ENCODE results near the gene EFEMP2.

The EFEMP2 gene

DNA sequence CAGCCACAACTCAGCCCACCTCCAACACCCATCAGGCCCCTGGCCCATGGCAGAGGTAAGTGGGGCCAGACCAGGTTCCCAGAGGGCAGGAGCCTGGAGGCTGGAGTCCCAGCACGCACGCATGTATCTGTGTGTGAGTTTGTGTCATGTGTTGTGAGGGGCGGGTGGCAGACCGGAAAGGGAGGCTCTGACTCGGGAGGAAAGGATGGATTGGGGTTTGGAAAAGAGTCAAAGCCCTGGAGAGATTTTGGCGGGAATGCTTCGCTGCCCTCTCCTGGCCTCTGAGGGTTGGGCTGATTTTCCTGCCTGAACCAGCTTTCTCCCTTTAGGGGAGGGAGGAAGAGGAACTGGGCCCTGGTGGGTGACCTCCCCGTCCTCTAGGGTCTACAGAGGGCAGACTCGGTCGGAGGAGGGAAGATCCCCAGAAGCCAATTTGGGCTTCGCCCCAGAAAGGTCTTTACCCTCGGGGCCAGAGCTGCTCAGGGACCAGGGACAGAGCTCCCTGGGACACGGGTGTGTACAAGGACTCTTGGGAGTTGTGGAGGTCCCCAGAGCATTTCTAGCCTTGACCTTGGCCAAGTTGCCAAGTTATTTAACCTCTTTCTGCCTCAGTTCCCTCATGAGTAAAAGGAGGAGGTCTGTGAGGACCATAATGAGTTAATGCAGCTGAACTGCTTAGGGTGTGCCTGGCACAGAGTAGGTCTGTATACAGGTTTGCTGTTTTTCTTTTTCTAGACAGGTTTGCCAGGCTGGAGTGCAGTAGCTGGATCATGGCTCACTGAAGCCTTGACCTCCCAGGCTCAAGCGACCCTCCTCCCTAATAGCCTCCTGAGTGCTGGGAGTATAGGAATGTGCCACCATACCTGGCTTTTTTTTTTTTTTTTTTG is 39.3 kb upstream of the EFEMP2 start:
- TF ChIP-seq EZH2phosphoT487 (IDR thresholded peaks at IDR 0.05; ENCODE audit: borderline replicate concordance, low read length) = no peak
- TF ChIP-seq, protein P1, sequence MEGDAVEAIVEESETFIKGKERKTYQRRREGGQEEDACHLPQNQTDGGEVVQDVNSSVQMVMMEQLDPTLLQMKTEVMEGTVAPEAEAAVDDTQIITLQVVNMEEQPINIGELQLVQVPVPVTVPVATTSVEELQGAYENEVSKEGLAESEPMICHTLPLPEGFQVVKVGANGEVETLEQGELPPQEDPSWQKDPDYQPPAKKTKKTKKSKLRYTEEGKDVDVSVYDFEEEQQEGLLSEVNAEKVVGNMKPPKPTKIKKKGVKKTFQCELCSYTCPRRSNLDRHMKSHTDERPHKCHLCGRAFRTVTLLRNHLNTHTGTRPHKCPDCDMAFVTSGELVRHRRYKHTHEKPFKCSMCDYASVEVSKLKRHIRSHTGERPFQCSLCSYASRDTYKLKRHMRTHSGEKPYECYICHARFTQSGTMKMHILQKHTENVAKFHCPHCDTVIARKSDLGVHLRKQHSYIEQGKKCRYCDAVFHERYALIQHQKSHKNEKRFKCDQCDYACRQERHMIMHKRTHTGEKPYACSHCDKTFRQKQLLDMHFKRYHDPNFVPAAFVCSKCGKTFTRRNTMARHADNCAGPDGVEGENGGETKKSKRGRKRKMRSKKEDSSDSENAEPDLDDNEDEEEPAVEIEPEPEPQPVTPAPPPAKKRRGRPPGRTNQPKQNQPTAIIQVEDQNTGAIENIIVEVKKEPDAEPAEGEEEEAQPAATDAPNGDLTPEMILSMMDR (IDR thresholded peaks at IDR 0.05; ENCODE audit: low read depth, low read length, poor library complexity, severe bottlenecking) = peak; percentile 30
- Histone ChIP-seq H3K27me3 (ENCODE audit: control insufficient read depth, low read length) (peaks cover 25% of the 10 kb centered on the region), H3K4me2 (ENCODE audit: low read length) (no peak overlapping the region), H4K20me1 (ENCODE audit: control insufficient read depth, insufficient read depth, low read depth, low read length) (no peaks in the 10 kb centered on the region), H3F3A (ENCODE audit: control insufficient read depth, insufficient read depth) (no peaks in the 10 kb centered on the region), H3K79me2 (ENCODE audit: control insufficient read depth, low read length) (peaks cover 2% of the 10 kb centered on the region; the same call in 1 of the 2 replicates), H3K4me1 (ENCODE audit: control insufficient read depth, low read length) (peaks cover 8% of the 10 kb centered on the region), H3K9me2 (replicated peaks; ENCODE audit: control insufficient read depth, low read length) (no peaks in the 10 kb centered on the region), H3K9me3 (ENCODE audit: control insufficient read depth, insufficient read depth, low read length) (no peaks in the 10 kb centered on the region), H3K36me3 (ENCODE audit: control insufficient read depth, low read length) (no peaks in the 10 kb centered on the region; the same call in 1 of the 2 replicates), H3K27ac (ENCODE audit: low read depth, low read length) (no peak overlapping the region), H3K4me3 (ENCODE audit: low read length) (no peak overlapping the region)

DNA sequence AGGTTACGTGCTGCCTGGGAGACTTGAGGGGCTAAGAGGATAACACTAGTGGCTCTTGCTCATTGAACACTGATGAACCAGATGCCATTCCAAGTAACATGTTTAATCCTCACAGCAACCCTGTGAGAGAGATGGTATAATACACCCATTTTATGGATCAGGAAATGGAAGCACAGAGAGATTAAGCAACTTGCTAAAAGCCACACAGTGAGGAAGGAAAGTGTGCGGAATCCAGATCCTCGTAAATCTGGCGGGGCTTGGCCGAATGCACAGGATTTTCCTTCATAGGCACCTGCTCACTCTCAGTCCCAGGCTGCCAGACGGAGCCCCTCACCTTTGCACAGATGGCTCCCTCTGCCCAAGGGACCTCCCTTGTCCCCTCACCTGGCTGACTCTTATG is 35.3 kb upstream of the EFEMP2 start:
- 0 out of 2 replicates have a peak, but pooled peaks cover 3% of the 10 kb centered on the region for H3K4me1 ChIP-seq (ENCODE audit: control insufficient read depth, low read length)

DNA sequence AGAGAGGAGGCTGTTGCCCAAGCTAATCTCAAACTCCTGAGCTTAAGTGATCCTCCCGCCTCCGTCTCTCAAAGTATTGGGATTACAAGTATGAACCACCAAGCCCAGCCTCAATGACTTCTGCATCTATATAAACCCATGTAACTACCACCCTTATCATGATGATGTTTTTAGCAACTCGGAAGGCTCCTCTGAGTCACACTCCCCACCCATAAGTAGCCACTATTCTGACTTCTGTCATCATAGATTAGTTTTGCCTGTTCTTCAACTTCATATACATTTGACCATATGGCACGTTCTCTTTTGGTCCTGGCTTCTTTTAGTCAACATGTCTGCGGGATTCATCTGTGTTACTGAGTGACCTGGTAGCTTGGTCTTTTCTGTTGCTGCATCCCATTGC is 34.0 kb upstream of the EFEMP2 start:
- H3K27ac ChIP-seq (ENCODE audit: low read depth, low read length) = no peak overlapping the region
- no peaks in the 10 kb centered on the region for H3K36me3 ChIP-seq (ENCODE audit: control insufficient read depth, low read length)
- TF ChIP-seq EZH2phosphoT487 (IDR thresholded peaks at IDR 0.05; ENCODE audit: borderline replicate concordance, low read length) = no peak
- TF ChIP-seq, protein P1 (IDR thresholded peaks at IDR 0.05; ENCODE audit: low read depth, low read length, poor library complexity, severe bottlenecking) = no peak
- no peaks in the 10 kb centered on the region for H3F3A ChIP-seq (ENCODE audit: control insufficient read depth, insufficient read depth)
- H3K79me2 ChIP-seq (ENCODE audit: control insufficient read depth, low read length) = no peaks in the 10 kb centered on the region
- H4K20me1 ChIP-seq (ENCODE audit: control insufficient read depth, insufficient read depth, low read depth, low read length) = no peaks in the 10 kb centered on the region
- no peaks in the 10 kb centered on the region for H3K4me1 ChIP-seq (ENCODE audit: control insufficient read depth, low read length)
- H3K9me3 ChIP-seq (ENCODE audit: control insufficient read depth, insufficient read depth, low read length) = no peaks in the 10 kb centered on the region
- peaks cover 45% of the 10 kb centered on the region for H3K27me3 ChIP-seq (ENCODE audit: control insufficient read depth, low read length)
- no peak overlapping the region for H3K4me2 ChIP-seq (ENCODE audit: low read length)
- H3K4me3 ChIP-seq (ENCODE audit: low read length) = no peak overlapping the region
- H3K9me2 ChIP-seq (replicated peaks; ENCODE audit: control insufficient read depth, low read length) = no peaks in the 10 kb centered on the region

More for the DNA sequence above, 35.3 kb upstream of the EFEMP2 start:
- Histone ChIP-seq H3K27me3 (ENCODE audit: control insufficient read depth, low read length) (peaks cover 38% of the 10 kb centered on the region), H3K36me3 (ENCODE audit: control insufficient read depth, low read length) (no peaks in the 10 kb centered on the region), H3K9me2 (replicated peaks; ENCODE audit: control insufficient read depth, low read length) (no peaks in the 10 kb centered on the region), H4K20me1 (ENCODE audit: control insufficient read depth, insufficient read depth, low read depth, low read length) (no peaks in the 10 kb centered on the region), H3K27ac (ENCODE audit: low read depth, low read length) (no peak overlapping the region), H3K9me3 (ENCODE audit: control insufficient read depth, insufficient read depth, low read length) (no peaks in the 10 kb centered on the region), H3K4me2 (ENCODE audit: low read length) (no peak overlapping the region), H3K4me3 (ENCODE audit: low read length) (no peak overlapping the region), H3K79me2 (ENCODE audit: control insufficient read depth, low read length) (no peaks in the 10 kb centered on the region), H3F3A (ENCODE audit: control insufficient read depth, insufficient read depth) (no peaks in the 10 kb centered on the region)
- no peak for TF ChIP-seq EZH2phosphoT487 (IDR thresholded peaks at IDR 0.05; ENCODE audit: borderline replicate concordance, low read length)
- TF ChIP-seq, protein P1 (IDR thresholded peaks at IDR 0.05; ENCODE audit: low read depth, low read length, poor library complexity, severe bottlenecking) = no peak

Data from DOHH2 (cell line).